Muscle layer of duodenum (tissue), 2 donors: Measurements from ENCODE around the gene HAUS3.
"Not testable (repeated sequence)": the region's sequence is repeated elsewhere in the genome, so short reads cannot be mapped to it uniquely, and the experiment has no call there.

ENCODE experiments used
- H3K27ac ChIP-seq: one replicate; pipeline ENCODE4 v1.7.0; 2013; ENCODE audit warnings: mild to moderate bottlenecking, low read length
- H3K27me3 ChIP-seq: one replicate; pipeline ENCODE4 v1.7.0; 2013; ENCODE audit warnings: low read depth, mild to moderate bottlenecking, control low read depth, low read length
- H3K36me3 ChIP-seq, 2 donors: one replicate each; pipeline ENCODE4 v1.7.0; 2013; ENCODE audit warnings: low read length in 2 of 2, control low read depth in 1 of 2, mild to moderate bottlenecking in 1 of 2; ENCODE audit not compliant: insufficient read depth in 2 of 2, control insufficient read depth in 1 of 2
- H3K4me1 ChIP-seq, 2 donors: one replicate each; pipeline ENCODE4 v1.7.0; 2013; ENCODE audit warnings: low read length in 2 of 2, mild to moderate bottlenecking in 2 of 2, control low read depth in 1 of 2, moderate library complexity in 1 of 2; ENCODE audit not compliant: insufficient read depth in 2 of 2, control insufficient read depth in 1 of 2
- H3K4me3 ChIP-seq, 2 donors: one replicate each; pipeline ENCODE4 v1.7.0; 2013; ENCODE audit warnings: low read length in 2 of 2, low read depth in 1 of 2, mild to moderate bottlenecking in 1 of 2
- H3K9me3 ChIP-seq, 2 donors: one replicate each; pipeline ENCODE4 v1.7.0; 2013; ENCODE audit warnings: low read length in 2 of 2, control low read depth in 1 of 2, mild to moderate bottlenecking in 1 of 2; ENCODE audit not compliant: control insufficient read depth in 1 of 2
- donor health status: healthy.

HAUS3 gene

DNA sequence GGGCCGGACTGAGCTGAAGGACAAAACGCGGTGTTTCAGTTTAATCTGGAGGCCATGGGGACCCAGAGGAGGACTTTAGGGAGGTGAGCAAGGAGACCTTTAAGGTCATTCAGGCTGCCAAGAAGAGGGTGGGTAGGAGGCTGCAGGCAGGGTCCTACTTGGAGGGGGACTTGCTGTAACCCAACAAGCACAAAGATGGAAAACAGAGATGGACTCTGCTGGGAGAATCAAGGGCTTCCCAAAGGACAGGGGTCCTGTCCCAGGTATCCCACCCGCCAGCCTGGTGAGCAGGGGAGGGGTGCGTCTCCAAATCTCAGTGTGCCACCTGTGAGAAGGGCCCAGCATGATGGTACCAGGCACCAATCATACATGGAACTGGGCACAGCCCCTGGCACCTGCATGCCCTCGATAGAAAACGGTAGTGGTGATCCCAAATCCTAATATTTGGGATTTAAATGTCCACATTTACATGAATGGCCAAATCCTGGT lies 3.9 kb upstream of the HAUS3 start:
- peaks cover 2 to 33% of the 10 kb centered on the region in 2 donors for H3K36me3 ChIP-seq
- peaks cover 6 to 26% of the 10 kb centered on the region in 2 donors for H3K4me1 ChIP-seq
- no peaks in the 10 kb centered on the region for H3K9me3 ChIP-seq
- H3K27me3 ChIP-seq = no peaks in the 10 kb centered on the region
- no peak overlapping the region for H3K4me3 ChIP-seq
- H3K27ac ChIP-seq = no peak overlapping the region

DNA sequence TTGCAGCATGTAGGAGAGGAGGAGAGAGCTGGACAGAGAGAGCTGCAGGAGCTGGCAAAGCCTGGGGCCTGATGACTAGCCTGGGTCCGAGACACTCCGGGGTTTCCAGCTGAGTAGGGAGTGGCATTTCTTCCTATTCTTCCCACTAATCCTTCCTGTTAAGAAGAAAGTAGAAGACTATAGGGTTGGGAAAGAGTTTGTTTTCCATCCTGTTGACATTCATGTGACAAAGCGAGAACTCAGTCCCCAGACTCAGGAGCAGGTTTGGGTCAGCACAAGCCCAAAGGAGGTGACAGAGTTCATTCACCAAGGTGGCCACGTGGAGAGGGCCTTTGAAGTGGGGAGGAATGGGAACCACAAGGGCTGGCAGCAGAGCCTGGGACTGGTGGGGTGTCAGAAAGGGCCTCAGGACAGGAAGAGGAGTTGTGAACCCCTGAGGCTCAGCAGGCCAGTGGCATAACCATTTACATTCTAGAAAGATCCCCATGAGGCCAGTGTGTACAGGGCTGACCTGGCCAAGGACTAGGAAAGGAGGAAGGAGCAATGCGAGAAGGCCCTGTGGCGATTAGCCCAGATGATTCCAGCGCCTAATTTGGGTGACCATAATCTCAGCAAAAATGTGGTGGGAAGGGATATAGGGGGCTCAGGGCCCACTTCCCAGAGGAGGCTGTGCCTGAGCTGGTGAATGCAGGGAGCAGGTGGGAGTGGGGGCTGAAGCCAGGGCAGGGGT lies 3.3 kb upstream of the HAUS3 start:
- Histone ChIP-seq H3K9me3 (no peaks in the 10 kb centered on the region), H3K36me3 (peaks cover 0 to 27% of the 10 kb centered on the region in 2 donors), H3K27me3 (no peaks in the 10 kb centered on the region), H3K27ac (no peak overlapping the region), H3K4me3 (no peak overlapping the region), H3K4me1 (peaks cover 10 to 32% of the 10 kb centered on the region in 2 donors)

DNA sequence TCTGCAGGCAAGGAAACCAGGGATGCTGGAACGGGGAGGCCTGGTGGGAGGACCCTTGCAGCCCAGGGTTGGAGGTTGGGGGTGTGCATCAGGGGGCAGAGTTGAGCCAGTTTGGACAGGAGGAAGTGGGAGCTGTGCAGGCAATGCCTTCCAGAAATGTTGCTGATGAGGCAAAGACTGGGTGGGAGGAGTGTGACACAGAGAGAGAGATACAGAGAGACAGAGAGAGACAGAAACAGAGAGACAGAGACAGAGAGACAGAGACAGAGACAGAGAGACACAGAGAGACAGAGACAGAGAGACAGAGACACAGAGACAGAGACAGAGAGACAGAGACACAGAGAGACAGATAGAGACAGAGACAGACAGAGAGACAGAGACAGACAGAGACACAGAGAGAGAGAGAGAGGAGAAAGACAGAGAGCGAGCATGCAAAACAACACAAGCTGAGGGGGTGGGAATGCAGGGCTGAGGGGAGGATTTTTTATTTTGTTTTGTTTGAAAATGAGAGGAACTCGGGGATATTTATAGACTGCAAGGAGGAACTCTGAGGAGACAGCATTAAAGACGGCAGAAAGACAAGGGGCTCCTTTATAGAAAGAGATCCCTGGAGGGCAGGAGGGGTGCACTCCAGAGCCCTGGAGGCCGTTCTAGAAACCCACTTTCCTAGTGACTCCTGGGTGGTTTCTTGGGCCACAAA lies 1.9 kb upstream of the HAUS3 start:
- H3K9me3 ChIP-seq = no peaks in the 10 kb centered on the region
- H3K36me3 ChIP-seq = peaks cover 0 to 13% of the 10 kb centered on the region in 2 donors
- peak overlapping the region; percentile 16 for H3K27ac ChIP-seq
- peaks cover 19 to 43% of the 10 kb centered on the region in 2 donors for H3K4me1 ChIP-seq
- no peak overlapping the region for H3K4me3 ChIP-seq
- H3K27me3 ChIP-seq = no peaks in the 10 kb centered on the region

DNA sequence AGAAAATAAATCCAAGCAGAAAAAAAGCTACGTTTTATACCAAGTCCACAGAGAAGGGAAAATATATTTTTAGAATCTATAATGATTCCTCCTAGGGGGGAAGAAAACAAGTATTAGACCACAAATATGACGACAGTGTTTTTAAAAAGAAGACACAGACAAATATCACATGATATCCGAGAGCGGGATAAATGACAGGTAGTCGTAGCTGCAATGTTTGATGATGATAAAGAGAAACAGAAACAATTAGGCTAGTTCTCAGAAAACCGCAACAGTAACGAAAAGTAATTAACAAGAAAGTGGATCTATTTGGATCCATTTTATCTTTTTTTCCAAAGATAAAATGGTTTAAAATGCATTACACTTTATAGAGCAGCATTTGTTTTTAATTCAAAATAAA lies 918 bp downstream of the HAUS3 start:
- Histone ChIP-seq H3K4me3 (peak overlapping the region; percentile 85 to 92), H3K4me1 (peaks cover 19 to 60% of the 10 kb centered on the region in 2 donors), H3K36me3 (peaks cover 0 to 8% of the 10 kb centered on the region in 2 donors), H3K9me3 (no peaks in the 10 kb centered on the region), H3K27ac (peak overlapping the region; percentile 52), H3K27me3 (no peaks in the 10 kb centered on the region)

DNA sequence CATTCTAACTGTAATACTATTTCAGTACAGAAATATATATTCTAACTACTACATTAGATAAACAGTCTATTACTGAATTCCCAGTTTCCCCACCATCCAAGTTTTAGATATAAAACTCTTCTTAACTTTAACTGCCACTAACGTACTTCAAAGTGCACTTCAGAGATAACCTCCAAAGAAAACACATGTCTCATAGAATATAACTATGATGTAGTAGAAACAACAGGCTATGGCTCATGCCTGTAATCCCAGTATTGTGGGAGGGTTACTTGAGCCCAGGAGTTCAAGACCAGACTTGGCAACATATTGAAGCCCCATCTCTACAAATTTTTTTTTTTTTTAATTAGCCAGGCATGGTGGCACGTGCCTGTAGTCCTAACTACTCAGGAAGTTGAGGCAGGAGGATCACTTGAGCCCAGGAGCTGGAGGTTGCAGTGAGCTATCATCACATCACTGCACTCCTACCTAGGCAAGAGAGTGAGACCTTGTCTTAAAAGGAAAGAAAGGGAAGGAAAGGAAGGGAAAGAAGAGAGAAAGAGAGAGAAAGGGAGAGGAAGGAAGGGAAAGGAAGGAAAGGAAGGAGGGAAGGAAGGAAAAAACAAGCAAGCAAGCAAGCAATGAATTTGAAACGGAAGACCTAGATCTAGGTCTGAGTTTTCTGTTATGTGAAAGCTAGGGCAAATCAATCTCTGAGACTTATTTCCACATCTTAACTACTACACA lies 4.8 kb downstream of the HAUS3 start:
- peaks cover 15 to 39% of the 10 kb centered on the region in 2 donors for H3K4me1 ChIP-seq

DNA sequence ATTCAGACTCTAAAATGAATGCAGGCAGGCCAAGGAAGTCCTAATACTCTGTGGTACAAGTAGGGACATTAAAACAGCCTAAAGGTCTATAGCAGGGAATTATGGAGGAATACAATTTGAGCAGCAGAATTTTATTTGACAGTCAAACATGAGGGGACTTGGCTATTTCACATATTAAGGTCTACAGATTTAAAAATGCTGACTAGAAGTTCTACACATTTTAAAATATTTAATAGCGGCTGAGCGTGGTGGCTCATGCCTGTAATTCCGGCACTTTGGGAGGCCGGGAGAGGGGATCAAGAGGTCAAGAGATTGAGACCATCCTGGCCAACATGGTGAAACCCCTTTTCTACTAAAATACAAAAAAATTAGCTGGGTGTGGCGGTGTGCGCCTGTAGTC lies 10.8 kb downstream of the HAUS3 start:
- H3K27me3 ChIP-seq = no peaks in the 10 kb centered on the region
- no peak overlapping the region for H3K27ac ChIP-seq
- H3K4me3 ChIP-seq = no peak overlapping the region
- H3K9me3 ChIP-seq = no peaks in the 10 kb centered on the region
- peaks cover 10 to 13% of the 10 kb centered on the region in 2 donors for H3K36me3 ChIP-seq
- H3K4me1 ChIP-seq = no peaks in the 10 kb centered on the region

More for the DNA sequence above, 4.8 kb downstream of the HAUS3 start:
- no peak overlapping the region for H3K4me3 ChIP-seq
- H3K9me3 ChIP-seq = no peaks in the 10 kb centered on the region
- H3K27ac ChIP-seq = no peak overlapping the region
- peaks cover 10 to 21% of the 10 kb centered on the region in 2 donors for H3K36me3 ChIP-seq
- no peaks in the 10 kb centered on the region for H3K27me3 ChIP-seq

GRCh38 chr4:2226261-2226660 lies 15.7 kb downstream of the HAUS3 start:
- H3K27ac ChIP-seq = no peak overlapping the region
- no peaks in the 10 kb centered on the region for H3K4me1 ChIP-seq
- no peaks in the 10 kb centered on the region for H3K9me3 ChIP-seq
- H3K27me3 ChIP-seq = no peaks in the 10 kb centered on the region
- peaks cover 0 to 13% of the 10 kb centered on the region in 2 donors for H3K36me3 ChIP-seq
- no peak overlapping the region for H3K4me3 ChIP-seq

DNA sequence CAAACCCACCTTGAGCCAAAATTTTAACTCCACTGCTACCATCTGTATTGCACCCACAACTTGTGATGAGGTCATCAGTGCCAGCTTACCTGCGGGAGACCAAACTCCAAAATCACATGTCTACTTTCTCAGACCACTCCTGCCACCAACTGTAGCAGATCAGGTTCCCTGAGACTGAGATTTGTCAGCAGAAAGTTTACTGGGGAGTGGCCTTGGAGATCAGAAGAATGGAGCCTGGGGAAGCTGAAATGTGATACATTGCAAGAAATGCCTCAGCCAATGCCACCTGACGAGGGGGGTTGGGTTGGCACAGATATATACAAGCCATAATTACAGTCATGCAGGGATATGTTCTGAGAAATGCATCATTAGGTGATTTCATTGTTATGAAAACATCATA lies 19.1 kb downstream of the HAUS3 start:
- no peak overlapping the region for H3K4me3 ChIP-seq
- no peaks in the 10 kb centered on the region for H3K9me3 ChIP-seq
- no peaks in the 10 kb centered on the region for H3K27me3 ChIP-seq
- no peaks in the 10 kb centered on the region for H3K4me1 ChIP-seq
- peaks cover 0 to 13% of the 10 kb centered on the region in 2 donors for H3K36me3 ChIP-seq
- H3K27ac ChIP-seq = no peak overlapping the region

DNA sequence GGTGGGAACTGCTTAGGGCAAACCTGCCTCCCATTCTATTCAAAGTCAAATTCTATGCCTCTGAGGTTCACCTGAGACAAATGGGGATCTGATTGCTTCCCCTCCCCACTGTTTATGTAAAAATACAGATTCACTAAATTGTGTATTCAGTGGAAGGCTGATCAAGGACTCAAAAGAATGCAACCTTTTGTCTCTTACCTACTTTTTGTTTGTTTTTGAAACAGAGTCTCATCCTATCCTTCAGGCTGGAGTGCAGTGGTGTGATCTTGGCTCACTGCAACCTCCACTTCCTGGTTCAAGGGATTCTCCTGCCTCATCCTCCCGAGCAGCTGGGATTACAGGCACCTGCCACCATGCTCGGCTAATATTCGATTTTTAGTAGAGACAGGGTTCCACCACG lies 20.5 kb downstream of the HAUS3 start:
- not testable (repeated sequence) for H3K27ac ChIP-seq, H3K4me1 ChIP-seq, H3K9me3 ChIP-seq, H3K4me3 ChIP-seq, H3K27me3 ChIP-seq
- peaks cover 0 to 13% of the 10 kb centered on the region in 2 donors for H3K36me3 ChIP-seq

DNA sequence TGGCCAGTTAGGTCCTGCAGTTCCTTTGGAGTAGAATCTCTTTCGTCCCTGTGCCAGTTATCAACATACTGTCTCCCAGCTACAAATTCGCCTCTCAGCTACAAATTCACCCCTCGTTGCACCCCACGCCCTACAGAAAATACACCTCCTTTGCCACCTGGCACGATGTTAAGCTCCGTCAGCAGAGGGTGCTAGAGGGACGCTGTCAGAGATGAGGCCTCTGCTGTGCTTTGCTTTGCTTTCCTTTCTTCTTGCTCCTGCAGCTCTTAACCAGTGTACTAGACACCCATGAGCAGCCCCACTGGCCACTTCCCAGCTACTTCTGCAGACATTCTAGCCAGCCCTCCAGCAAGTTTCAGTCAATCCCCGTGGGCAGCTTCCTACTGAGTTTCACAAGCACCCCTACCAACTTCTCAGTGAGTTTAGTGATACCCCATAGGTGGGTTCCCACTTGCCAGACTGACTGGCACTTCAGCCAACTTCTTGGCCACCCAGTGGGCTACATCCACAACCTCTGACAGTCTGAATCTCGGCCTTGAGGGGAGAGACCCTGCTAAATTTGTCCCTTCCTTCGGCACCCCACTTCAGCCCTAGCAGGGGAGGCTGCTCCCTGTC lies 21.8 kb downstream of the HAUS3 start:
- Histone ChIP-seq H3K4me1 (no peaks in the 10 kb centered on the region), H3K27me3 (no peaks in the 10 kb centered on the region), H3K4me3 (no peak overlapping the region), H3K36me3 (peaks cover 0 to 13% of the 10 kb centered on the region in 2 donors), H3K27ac (no peak overlapping the region), H3K9me3 (no peaks in the 10 kb centered on the region)
